ENCODE data around the gene BGN.

The BGN gene

DNA sequence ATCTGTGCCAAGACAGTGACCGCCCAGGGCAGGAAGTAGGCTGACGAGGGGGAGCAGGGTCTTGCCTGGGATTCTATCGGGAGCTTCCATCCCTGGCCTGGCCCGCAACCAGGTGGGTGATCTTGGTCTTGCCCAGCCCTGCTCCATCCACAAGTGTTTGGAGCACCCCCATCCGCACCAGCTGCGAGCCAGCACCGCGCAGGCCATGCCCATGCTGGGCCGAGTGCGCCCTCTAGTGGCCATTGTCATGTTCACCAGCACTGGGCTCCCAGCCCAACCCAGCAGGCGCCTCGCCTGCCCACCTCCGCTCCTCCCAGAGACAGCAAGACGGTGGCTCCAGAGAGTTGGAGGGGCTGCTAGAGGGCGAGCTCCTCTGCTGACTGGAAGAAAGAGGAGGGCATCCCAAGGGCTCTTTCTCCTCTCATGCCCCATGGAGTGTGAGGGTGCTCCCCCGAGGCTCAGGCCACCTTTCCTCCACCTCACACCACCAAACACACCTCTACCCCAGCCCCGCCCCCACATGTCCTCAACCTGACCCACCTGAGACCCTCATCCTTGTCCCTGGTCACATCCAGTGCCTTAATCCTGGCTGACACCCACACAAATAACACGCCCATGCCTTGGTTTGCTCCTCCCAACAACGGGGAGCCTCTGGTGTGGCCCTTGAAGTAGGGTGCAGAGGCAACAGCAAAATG lies 12.9 kb downstream of the BGN start:
- DNase-seq (ENCODE audit: low read depth), result peak; percentile 20

DNA sequence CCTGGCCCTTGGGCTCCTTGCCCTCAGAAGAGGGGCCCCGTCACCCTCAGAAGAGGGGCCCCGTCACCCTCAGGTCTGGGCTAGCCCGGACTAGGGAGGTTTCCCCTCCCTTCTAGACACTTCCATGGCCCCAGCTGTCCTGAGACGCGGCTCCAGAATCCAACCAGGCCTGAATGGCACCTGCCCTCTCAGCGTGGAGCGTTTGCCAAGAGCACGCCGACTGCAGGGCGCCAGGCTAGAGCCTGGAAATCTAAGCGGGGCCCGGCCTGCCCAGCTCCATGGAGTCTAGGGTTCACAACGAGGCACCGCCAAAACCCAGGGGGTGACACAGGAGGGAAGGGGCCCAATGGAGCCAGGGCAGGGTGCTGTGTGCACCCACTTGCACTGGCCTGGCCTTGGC lies 14.8 kb downstream of the BGN start:
- no peak for DNase-seq (ENCODE audit: low read depth)

DNA sequence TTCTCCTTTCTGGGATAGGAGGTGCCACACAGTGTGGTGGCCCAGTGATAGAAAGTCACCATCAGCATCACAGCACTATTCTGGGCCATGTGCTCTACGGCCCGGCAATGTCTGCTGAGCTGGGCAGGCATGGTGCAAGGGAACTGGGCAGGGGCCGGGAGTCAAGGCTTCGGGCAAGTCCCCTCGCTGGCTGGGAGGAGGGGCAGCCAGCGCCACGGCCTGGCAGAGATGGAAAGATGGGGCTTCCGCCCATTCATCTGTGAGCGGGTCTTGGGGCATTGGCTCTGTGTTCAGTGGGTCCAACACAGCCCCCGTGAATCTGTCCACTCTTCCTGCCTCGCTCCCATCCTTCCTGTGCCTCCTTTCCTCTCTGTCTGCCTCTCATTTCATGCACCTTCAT lies 15.6 kb downstream of the BGN start:
- no peak for DNase-seq (ENCODE audit: low read depth)

DNA sequence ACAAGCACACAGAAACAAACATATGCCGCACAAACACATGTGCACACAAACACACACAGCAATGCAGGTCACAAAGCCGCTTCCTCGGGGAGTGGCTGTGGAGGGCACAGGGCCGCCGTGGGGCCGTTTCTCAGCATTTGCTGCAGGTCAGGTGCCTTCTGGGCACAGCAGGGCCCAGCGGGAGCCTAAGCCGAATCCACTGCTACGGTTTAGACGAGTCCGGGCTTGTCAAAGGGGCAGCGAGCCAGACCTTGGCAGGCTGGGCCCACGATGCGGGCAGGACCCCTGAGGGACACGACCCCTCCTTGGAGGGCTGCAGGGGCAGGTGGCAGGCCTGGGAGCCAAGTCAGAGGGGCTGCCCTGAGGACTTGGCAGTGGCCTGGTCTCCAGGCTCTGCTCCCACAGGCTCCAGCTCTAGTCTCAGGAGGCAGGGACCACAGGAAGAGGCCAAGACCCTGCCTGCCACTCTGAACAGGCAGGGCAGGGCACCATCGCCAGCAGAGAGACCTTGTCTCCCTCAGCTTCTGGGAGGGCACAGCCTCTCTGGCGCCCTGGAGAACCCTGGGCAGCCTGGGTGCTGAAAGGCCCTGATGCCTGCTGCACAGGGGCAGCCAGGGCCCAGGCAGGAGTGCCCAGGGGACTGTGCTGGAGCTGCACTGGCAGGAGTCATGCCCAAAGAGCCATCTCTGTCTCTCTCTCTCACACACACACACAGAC lies 17.2 kb downstream of the BGN start:
- DNase-seq (ENCODE audit: low read depth), result no peak

DNA sequence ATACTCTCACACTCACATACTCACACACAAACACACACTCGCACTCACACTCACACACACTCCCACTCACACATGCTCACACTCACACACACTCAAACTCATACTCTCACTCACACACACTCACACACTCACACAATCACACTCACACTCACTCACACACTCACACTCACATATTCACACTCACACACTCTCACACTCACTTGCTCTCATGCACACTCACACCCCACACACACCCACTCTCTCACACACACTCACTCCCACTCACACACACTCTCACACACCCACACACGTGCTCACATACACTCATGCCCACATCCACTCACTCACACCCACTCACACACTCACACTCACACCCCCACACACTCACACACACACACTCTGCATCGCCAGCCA lies 17.7 kb downstream of the BGN start:
- DNase-seq (ENCODE audit: low read depth), result no peak

DNA sequence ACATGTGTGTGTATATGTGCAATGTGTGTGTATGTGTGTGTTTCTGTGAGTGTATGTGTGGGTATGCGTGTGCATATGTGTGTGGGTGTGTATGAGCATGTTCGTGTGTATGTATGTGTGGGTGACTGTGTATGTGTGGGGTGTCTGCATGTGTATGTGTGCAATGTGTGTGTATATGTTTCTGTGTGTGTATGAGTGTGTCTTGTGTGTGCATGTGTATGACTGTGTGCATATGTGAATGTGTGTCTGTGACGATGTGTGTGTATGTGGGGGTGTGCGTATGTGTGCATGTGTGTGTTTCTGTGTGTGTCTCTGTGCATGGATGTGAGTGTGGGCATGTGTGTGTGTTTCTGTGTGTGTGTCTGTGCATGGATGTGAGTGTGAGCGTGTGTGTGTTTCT lies 18.5 kb downstream of the BGN start:
- no peak for DNase-seq (ENCODE audit: low read depth)

DNA sequence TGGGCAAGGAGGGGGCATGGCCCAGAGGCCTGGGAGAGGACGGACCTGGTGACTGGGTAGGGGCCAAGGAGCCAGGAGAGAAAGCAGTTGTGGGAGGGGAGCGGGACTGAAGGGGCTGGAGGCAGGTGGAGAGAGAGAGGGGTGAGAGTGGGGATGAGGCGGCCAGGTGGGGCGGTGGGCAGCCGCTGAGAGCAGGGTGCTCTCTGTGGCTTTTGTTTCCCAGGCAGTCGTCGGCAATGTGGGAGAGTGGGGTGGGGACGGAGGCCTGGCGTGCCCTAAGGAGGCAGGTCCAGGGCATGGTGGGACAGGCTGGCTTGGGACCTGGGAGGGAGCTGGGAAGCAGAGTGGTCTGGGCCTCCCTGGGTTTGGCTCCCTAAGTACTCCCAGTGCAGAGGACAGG lies 19.5 kb downstream of the BGN start:
- DNase-seq (ENCODE audit: low read depth), result no peak

DNA sequence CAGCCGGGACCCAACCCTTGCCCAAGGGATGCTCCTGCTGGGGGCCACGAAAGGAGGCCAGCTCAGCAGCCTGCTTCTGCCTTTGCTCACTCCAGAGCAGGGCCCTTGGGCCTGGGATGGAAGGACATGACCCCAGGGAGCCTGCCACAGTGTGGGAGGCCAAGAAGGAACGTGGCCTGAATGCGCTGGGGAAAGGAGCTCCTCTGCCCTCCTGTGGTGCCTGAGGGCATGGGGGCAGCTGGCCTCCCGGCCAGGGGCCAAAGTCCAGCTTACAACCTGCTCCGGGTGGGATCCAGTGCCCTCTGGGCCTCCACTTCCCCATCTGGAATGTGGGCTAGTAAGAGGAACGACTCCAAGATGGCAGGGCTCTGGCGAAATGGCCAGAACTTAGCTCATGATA lies 20.7 kb downstream of the BGN start:
- DNase-seq (ENCODE audit: low read depth), result no peak

DNA sequence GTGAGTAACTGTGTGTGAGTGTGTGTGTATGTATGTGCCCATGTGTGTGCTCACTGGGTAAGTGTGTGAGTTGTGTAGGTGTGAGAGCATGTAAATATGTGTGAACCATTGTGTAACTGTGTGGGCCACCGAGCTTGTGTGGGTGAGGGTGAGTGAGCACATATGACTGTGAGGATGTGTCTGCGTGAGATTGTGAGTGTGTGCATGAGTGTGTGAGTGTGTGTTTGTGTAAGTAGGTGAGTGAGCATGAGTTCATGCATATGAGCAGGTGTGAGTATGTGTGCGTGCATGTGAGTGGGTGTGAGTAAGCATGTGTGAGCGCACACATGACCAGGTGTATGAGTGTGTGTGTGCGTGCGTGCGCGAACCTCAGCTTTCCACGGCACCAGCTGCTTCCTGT lies 21.3 kb downstream of the BGN start:
- DNase-seq (ENCODE audit: low read depth), result no peak

DNA sequence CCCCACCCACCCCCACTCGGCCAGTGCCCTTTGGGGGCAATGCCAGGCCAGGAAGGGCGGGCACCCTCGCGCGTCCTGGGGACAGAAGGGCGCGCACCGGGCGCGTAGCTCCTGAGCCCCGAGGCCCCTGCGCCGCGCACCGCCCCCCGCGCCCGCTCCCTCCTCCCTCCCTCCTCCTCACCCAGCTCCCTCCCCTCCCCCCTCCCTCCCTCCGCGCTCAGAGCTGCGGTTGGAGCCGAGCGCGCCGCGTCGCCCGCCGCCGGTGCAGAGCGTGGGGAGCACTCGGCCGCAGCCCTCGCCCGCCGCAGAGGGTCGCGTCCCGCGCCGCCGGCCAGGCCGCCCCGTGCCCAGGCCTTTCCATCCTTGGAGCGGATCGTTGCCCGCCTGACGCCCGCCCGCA lies 22.6 kb downstream of the BGN start, which contains the start of gene ATP2B3:
ATP2B3 (plus strand) TSS at position 220 of the 400 bp plus-strand sequence. CDS start 18,606 bp downstream, outside the sequence.
- no peak for DNase-seq (ENCODE audit: low read depth)

DNA sequence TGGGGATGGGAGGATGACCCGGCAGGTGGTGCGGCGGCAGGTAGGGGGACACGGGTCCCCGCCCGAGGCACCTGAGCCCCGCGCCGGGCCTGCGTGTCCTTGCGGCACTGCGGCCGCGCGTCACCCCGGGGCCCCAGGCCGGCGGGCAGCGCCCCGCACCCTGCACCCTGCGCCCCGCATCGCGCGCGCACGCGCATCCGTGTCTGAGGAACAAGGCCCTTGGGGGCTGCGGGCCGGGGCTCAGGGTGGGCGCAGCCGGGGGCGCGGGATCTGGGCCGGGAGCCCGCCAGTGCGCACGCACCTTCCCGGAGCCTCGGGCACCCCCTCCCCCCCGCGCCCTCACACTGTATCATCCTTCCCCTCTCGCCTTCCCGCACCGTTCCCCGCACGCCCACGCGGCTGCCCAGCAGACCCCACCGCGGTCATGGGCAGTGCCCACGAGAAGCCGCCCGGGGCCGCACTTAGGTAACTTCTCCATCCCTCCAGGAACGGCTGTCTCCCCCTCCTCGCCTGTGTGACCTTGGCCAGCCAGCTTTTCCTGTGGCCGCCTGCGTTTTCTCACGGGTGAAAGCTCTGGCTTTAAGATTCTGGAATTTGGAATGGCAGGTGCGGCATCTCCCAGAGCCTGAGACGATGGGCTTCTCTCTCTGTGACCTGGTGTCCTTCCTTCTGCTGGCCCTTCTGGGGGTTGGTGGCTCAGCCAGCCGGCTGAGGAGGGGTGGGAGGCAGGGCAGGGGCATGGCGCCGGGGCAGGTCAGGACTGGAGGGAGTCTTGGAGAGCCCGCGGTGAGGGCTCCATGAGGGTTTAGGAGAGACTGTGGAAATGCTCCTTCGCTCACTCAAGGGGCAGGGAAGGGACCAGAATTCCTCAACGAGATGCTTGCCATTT lies 23.4 kb downstream of the BGN start:
- no peak for DNase-seq (ENCODE audit: low read depth)

DNA sequence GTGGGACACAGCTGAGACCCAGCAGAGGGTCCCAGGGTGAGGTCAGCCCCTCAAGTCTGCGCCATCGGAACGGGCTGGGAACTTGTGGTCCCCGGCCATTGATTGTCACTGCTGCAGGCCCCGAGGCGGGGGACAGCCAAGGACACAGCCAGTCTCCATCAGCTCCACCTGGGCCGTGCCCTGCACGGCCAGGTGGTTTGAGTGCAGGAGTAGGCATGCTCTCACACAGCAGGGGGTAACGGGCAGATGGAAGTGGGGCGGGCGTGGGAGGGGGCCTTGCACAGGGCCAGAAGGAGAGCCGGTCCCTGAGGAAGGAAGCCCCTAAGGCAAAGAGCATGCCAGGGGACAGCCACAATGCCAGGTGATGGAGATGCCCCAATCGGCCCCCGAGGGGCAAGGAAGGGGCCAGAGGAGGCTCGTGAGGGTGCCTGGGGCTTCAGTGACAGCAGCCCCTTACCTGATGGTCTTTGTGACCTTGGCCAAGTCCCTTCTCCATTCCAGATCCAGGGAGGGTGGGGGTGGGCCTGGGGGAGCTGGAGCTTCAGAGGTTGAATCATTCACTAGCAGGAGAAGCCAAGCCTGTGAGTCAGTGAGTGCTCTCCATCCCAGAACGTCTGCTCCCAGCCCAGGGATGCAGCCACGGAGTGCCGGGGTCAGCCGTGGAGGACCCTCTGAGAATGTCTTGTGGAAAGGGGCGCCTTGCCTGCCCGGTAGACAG lies 24.9 kb downstream of the BGN start:
- DNase-seq (ENCODE audit: low read depth), result no peak

DNA sequence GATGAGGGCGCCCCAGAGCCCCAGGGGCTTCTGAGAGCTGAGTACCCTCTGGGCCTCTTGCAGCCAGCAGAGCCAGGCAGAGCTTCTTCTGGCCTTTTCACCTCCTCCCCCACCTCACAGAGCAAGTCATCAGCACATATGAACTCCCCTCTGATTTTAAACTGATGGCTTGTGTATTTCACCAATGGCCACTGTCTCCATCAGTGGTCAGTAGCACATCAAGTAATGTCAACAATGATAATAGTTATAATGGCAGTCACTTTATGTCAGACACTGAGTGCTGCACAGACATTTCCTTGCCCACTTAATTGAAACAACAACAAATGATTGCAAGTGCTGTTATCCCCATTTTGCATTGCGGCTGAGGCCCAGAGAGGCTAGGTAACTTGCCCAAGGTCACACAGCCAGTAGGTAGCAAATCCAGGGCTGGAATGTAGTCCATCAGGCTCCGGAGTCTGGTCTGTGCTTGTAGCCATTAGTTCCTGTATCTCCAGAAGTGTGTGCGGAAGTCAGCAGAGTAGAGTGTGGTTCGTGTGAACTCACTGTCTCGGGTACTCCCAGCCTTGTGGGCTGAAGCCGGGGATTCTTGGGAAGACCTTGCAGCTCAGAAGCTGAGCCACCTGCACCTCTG lies 25.6 kb downstream of the BGN start:
- no peak for DNase-seq (ENCODE audit: low read depth)

DNA sequence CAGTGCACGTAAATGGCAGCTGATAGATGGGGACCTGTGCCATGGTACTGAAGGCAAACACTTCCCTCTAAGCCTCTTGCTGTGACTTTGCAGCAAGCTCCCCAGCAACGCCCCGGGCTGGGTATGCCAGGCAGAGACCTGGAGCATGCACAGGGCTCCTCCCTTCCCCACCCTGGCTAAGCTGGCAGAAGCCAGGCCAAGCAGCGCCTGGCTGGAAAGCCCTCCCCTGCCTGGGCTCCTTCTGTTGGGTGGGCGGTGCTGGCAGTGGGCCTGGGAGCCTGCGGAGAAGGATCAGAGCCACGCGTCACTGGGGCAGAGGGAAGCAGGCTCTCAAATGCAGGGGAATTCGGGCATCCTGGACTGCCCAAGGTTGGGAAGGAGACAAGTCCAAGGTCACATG lies 26.3 kb downstream of the BGN start:
- DNase-seq (ENCODE audit: low read depth), result no peak

DNA sequence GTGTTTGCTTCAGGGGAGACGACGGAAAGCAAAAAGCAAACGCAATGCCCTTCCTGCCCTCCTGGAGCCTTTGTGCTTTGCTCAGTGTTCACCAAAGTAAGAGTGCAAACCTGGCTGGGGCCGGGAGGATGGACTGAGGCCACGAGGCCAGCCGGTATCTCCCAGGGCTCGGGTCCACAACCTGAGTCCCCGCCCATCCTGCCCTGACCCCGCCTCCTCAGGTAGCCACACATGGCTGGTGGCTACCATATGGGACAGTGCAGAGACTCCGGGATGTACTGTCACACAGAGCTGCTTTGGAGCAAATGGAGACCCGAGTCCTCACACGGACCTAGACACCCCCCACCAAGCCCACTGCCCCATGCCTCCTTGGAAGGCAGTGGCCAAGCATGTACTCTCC lies 27.5 kb downstream of the BGN start:
- DNase-seq (ENCODE audit: low read depth), result no peak

DNA sequence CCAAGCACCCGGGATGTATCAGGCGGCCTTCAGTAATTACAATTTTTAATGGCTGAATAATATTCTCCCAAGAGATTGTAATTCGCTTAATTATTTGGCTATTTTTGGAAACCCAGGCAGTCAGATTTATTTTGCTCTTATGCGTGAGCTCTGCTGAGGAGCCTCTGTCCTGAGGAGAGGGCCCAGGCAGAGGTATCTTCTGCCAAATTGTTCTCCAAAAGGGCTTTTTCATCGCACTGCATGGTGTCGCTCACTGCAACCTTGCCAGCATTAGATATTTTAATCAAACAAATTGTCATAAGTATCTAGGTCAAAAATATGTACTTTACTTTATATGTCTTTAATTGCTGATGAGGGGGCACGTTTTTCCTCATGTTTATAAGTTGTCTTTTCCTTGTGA lies 28.5 kb downstream of the BGN start:
- no peak for DNase-seq (ENCODE audit: low read depth)

DNA sequence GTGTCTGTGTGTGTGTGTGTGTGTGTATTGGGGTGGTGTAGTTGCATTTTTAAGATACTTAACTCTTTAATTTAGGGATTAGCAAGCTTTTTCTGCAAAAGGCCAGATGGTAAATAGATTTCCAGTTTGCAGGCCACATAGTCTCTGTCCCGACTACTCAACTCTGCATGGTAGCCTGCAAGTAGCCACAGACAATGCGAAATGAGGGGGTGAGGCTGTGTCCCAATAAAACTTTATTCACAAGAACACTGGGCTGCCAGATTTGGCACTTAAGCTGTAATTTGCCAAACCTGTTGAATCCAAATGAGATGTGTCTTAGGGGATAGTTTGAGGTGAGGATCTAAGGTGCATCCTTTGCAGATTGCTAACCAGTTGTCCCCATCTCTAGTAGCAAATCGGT lies 29.5 kb downstream of the BGN start:
- DNase-seq (ENCODE audit: low read depth), result no peak

DNA sequence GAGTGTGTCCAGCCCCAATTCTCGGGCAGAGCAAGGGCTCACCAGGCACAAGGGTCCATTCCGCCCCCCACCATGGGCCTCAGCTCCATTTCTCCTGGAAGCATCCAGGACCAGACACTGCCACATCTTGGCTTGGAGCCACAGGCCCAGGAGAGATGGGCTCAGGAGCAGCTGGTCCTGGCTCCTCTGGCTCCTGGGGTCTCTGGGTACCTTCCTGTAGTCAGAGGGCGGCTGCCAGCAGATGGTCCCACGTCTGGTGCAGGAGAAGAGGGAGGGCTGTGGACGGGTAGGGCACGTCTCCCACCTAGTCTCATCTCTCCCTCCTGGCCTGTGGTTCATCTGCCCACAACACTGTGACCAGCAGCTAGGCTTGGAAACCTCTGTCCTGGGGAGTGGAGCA lies 30.7 kb downstream of the BGN start:
- no peak for DNase-seq (ENCODE audit: low read depth)

DNA sequence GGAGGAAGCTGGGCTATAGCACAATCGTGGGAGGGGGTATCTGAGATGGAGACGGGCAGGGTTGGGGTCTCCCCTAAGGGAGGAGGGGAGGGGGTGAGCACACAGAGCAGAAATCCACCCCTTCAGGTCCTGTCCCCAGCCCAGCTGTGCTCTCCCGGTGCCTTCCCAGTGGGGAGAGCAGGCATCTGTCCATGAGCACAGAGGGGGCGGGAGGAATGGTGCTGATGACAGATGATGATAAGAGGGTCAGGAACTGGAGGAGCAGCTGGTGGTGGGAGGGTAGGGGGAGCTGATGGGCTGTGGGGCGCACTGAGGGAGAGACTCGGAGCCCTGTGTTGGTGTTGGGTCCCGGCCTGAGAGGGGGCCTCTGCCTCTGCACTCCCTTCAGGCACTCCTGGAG lies 31.3 kb downstream of the BGN start:
- DNase-seq (ENCODE audit: low read depth), result no peak

DNA sequence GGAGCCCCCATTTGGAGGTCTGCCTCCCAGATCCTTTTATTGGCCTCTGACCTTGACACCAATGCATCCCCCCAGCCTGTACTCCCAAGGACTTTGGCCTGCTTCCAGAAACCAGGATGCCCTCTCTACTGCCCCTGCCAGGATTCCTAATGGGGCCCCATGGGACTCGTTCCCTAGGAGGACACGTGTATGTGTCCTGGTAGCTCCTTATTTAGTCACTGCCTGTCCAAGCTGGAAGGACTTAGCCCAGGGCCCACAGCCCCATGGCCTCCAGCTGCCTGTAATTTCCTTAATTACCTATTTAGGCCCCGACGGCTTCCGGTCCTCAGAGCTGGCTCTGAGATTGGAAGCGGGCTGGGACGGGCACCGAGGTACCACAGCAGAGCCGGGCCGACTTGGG lies 32.0 kb downstream of the BGN start:
- no peak for DNase-seq (ENCODE audit: low read depth)

DNA sequence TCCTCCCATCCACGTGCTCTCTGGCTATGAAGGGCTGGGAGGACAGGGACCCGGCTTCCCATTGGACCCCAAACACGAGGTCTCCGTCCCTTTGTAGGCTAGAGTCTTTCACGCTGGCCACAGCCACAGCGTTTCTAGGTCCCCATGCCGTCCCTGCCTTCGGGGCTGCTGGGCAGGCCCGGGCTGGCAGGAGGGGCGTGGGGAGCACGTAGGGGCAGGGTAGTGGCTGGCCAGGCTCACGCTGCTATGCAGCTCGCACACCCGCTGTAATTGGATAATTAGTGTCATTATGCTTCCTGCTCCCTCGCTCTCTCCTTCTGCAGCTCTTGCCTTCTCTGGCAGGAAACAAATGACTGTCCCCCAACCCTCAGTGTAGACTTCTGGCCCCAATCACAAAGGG lies 32.4 kb downstream of the BGN start:
- no peak for DNase-seq (ENCODE audit: low read depth)
